Natural killer cell treated with Interleukin-12 subunit alpha and Interleukin-12 subunit beta and Interleukin-15 and Interleukin-18, amount 100 ng/mL, for 72 hours (primary cell): ENCODE results near the gene SRCIN1. TPM values are rescaled to one million over a fixed set of nuclear protein-coding genes. Genes with fewer than 3 reads are reported as not detected.

Source experiments
- ATAC-seq, 2 donors: fragments of 150-1000 bp; cut with Tn5 transposase in 1 of 2; sonication (Bioruptor Pico), chemical (Tn5 transposase) in 1 of 2; 2 replicates each; pipeline ENCODE4 v1.10.0; 2021
- DNase-seq: peaks from one replicate; pipeline ENCODE4 v3.0.0; 2022; ENCODE audit warnings: low spot score
- H3K27ac Mint-ChIP-seq, 2 donors: 1 replicate in 1 of 2; 2 replicates in 1 of 2; pipeline ENCODE4 v1.8.0; 2022; ENCODE audit warnings: mixed read lengths in 2 of 2, mild to moderate bottlenecking in 1 of 2, moderate library complexity in 1 of 2
- H3K27me3 Mint-ChIP-seq, 2 donors: 1 replicate in 1 of 2; 2 replicates in 1 of 2; pipeline ENCODE4 v1.8.0; 2022; ENCODE audit warnings: mixed read lengths in 2 of 2
- H3K36me3 Mint-ChIP-seq: one replicate; pipeline ENCODE4 v1.8.0; 2022; ENCODE audit warnings: mixed read lengths
- H3K4me1 Mint-ChIP-seq, 2 donors: 1 replicate in 1 of 2; 2 replicates in 1 of 2; pipeline ENCODE4 v1.8.0; 2022; ENCODE audit warnings: low read depth in 2 of 2, mixed read lengths in 2 of 2, mild to moderate bottlenecking in 1 of 2
- H3K4me3 Mint-ChIP-seq: one replicate; pipeline ENCODE4 v1.8.0; 2022; ENCODE audit warnings: mixed read lengths
- H3K9me3 Mint-ChIP-seq: 2 replicates; pipeline ENCODE4 v1.8.0; 2022; ENCODE audit warnings: mixed read lengths
- total RNA-seq, 2 donors: library from RNA; stranded (reverse); gene quantifications; one replicate each; pipeline ENCODE4 v1.2.3, GENCODE V29; 2022

Gene SRCIN1
- total RNA-seq, 2 donors from 2014 or later = 0.05 to 0.28 TPM

DNA sequence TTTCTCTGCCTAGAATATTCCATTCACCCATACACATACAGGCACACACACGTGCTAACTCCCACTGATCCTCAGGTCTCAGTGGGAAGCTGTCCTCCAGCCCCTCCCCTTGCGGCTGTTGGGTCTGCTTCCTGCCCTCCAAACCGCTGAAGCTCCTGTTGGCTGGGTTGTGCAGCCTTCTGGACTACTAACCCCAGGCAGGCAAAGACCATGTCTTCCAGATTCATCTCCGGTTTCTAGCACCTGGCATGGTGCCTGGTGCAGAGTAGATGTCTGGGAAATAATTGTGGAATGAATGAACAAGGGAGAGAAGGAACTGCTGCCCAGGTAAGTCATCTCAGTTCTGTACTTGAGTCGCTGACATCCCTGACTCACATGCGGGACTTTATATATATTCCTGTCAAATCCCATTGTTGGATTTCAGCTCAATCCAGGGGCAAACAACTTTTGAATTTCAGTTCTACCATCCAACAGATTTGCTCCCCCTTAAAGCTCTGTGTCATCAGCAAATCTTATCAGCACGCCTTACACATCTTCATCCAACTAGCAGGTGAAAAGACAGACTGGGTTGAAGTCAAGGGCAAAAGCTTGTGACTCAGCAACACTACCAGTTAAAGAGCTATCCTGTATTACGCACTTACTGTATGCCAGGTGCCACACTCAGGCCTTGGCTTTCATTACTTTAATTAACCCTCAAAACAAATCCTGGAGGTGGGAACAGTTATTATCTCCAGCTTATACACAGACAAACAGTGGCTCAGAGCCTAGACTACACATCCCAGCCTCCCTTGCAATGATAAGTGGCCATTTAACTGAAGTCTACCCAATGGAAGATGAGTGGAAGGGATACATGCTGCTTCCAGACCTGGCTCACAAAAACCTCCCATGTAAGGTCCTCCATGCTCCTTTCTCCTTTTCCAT is 51.1 kb downstream of the SRCIN1 start:
- DNase-seq = no peak
- peaks cover 13 to 16% of the 10 kb centered on the region in 2 donors for H3K4me1 Mint-ChIP-seq
- no peak overlapping the region for H3K27ac Mint-ChIP-seq
- no peaks in the 10 kb centered on the region for H3K36me3 Mint-ChIP-seq
- peaks cover 19 to 25% of the 10 kb centered on the region in 2 donors for H3K27me3 Mint-ChIP-seq
- H3K4me3 Mint-ChIP-seq = no peak overlapping the region
- no peak for ATAC-seq
- no peaks in the 10 kb centered on the region for H3K9me3 Mint-ChIP-seq

DNA sequence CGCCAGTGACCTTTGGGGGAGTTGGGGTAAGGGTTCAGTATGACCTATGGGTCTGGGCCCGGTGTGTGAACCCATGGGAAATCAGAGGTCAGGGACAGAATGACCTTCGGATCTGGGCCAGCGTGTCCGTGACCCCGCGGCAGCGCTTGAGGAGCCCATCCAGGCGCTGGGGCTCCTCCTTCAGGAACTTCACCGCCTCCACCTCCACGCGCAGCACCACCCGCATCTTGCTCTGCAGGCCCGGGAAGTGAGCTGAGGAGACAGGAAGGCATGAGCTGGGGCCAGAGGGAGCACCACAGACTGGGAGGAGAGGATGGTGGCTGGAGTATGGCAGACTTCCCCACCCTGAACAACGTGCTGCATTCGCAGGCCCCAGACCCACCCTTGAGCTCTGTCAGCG is 53.4 kb downstream of the SRCIN1 start:
- ATAC-seq (no peak), DNase-seq (no peak)
- Mint-ChIP-seq H3K9me3 (no peaks in the 10 kb centered on the region), H3K36me3 (no peaks in the 10 kb centered on the region), H3K4me1 (no peaks in the 10 kb centered on the region), H3K27me3 (peaks cover 15 to 17% of the 10 kb centered on the region in 2 donors), H3K4me3 (no peak overlapping the region), H3K27ac (no peak overlapping the region)

DNA sequence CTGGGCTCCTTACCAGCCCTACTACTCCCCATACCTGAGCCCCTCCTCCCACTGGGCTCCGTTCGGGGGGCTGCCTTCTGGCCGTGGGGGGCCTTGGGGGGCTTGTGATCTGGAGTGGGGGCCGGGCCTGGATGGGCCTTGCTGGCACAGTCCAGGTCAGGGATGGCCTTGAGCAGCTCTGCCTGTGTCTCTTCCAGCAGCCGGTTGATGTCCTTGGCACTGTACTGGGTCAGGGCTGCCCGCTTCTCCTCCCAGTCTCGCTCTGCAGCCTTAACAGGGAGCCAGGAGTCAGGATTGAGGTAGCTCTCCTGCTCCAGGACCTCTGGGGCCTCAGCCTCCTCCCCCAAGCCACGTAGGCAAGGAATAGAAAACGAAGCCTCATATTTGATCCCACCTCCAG is 54.6 kb downstream of the SRCIN1 start:
- Mint-ChIP-seq H3K4me3 (no peak overlapping the region), H3K36me3 (no peaks in the 10 kb centered on the region), H3K27ac (no peak overlapping the region), H3K9me3 (no peaks in the 10 kb centered on the region), H3K4me1 (peaks cover 0 to 4% of the 10 kb centered on the region in 2 donors), H3K27me3 (peaks cover 18 to 23% of the 10 kb centered on the region in 2 donors)
- ATAC-seq = no peak
- no peak for DNase-seq

DNA sequence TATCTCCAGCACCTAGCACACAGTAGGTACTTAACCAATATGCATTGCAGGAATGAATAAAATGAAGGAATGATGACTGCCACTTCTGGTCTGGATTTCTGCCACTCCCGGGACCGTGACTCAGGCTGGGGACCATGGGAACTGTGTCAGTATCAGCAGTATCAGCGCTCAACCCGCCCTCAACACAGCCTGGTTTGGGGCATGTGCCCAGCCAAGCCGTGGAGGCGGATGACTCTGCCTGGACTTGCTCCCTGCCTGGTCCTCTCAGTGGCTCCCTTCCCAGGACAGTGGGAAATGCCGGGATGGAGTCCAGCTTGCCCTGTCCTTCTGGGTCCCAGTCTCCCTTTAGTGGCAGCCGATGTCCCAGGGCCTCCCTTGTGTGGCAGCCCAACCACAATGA is 55.1 kb downstream of the SRCIN1 start:
- Mint-ChIP-seq H3K27ac (no peak overlapping the region), H3K4me3 (no peak overlapping the region), H3K27me3 (peaks cover 16 to 21% of the 10 kb centered on the region in 2 donors), H3K4me1 (peaks cover 0 to 4% of the 10 kb centered on the region in 2 donors), H3K9me3 (no peaks in the 10 kb centered on the region), H3K36me3 (no peaks in the 10 kb centered on the region)
- ATAC-seq (no peak), DNase-seq (no peak)

DNA sequence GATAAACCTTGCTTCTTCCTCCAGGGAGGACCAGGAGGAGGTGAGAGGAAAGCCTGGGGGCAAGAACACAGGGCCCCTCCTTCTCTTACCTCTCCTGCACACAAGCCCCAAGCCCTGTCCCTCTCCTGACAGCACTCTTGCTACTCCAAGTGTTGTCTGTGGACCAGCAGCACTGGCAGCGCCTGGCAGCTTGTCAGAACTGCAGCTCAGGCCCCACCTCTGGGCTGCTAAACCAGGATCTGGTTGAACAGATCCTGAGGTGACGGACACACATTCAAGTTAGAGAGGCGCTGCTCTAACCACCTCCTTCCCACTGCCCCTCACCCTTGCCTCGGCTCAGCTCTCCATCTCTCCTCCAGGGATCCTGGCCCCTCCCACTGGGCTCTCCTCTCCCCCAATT is 56.5 kb downstream of the SRCIN1 start:
- Mint-ChIP-seq H3K4me3 (no peak overlapping the region), H3K36me3 (no peaks in the 10 kb centered on the region), H3K27ac (no peak overlapping the region), H3K9me3 (no peaks in the 10 kb centered on the region), H3K4me1 (peaks cover 0 to 4% of the 10 kb centered on the region in 2 donors), H3K27me3 (peaks cover 7 to 11% of the 10 kb centered on the region in 2 donors)
- ATAC-seq (no peak), DNase-seq (no peak)

DNA sequence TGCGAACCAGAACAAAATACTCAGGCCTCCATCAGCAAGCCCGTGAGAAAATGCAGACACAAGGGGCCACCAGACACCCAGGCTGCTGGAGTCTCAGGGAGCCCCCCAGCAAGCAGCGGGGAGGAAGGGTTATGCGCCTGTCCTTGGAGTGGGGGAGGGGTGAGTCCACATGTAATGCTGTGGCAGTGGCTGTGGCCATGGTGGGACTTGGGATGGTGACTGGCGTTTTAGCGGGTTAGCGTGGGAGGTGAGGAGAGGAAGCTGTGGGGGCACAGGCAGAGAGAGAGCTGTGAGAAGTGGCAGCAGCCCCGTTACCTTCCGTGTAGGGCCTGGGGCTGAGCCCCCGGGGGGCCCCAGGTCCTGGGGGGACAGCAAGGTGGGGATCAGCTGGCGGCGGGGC is 58.3 kb downstream of the SRCIN1 start:
- Mint-ChIP-seq H3K27me3 (peaks cover 6 to 9% of the 10 kb centered on the region in 2 donors), H3K36me3 (no peaks in the 10 kb centered on the region), H3K9me3 (no peaks in the 10 kb centered on the region), H3K4me1 (peaks cover 0 to 4% of the 10 kb centered on the region in 2 donors), H3K4me3 (no peak overlapping the region), H3K27ac (no peak overlapping the region)
- no peak for ATAC-seq
- no peak for DNase-seq

DNA sequence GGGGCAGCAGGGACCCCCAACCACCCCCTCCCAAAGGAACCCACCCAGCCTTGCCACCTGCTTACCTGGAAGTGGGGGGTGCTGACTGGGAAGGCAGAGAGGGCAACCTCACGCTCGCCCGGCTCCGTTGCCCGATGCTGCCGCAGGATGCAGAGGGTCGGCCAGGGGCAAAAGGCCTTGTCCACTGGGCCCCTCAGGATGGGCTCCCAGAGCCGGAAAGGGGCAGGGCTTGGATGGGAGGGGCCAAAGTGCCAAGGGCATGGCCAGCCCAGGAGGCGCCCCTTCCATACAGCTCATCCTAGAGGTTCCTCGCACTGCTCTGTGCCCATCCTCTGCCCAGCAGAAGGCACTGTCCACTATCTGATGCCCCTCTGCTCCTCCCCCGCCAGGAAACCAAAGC is 59.4 kb downstream of the SRCIN1 start:
- Mint-ChIP-seq H3K36me3 (no peaks in the 10 kb centered on the region), H3K4me3 (no peak overlapping the region), H3K27ac (no peak overlapping the region), H3K4me1 (peaks cover 0 to 4% of the 10 kb centered on the region in 2 donors), H3K9me3 (no peaks in the 10 kb centered on the region), H3K27me3 (peaks cover 6 to 11% of the 10 kb centered on the region in 2 donors)
- no peak for ATAC-seq
- DNase-seq = no peak

DNA sequence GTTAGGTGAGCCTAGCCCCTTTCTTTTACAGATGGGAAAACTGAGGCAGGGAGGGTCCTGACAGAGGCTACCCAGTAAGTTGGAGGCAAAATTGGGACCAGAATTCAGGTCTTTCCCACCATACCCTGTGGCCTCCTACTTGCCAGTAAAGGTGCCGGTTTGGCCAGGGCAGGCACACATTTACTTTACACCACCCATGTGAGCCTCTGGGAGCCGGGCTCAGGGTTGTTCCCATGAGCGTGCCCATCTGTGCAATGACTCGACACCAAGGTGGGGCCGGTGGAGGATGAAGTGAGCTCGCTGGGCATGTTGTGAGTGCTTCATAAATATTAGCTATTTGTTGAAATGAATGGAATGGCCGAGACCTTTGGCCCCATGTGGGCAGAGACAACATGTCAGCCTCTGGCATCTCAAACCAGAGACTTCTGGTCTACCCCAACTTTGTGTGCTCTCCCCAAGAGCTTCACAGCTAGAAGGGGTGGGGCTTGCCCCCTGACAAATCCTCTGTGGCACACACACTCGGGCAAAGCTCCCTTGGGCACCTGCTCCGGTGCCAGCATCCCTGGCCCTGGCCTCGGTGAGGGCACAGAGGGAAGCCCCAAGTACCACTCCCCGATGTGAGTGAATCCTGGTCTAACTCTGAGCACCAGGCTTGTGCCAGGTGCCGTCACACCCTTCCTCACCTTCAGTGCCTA is 60.1 kb downstream of the SRCIN1 start:
- H3K4me3 Mint-ChIP-seq = no peak overlapping the region
- H3K9me3 Mint-ChIP-seq = no peaks in the 10 kb centered on the region
- H3K36me3 Mint-ChIP-seq = no peaks in the 10 kb centered on the region
- H3K27me3 Mint-ChIP-seq = peaks cover 6 to 11% of the 10 kb centered on the region in 2 donors
- H3K4me1 Mint-ChIP-seq = peaks cover 0 to 4% of the 10 kb centered on the region in 2 donors
- DNase-seq = no peak
- no peak overlapping the region for H3K27ac Mint-ChIP-seq
- no peak for ATAC-seq

DNA sequence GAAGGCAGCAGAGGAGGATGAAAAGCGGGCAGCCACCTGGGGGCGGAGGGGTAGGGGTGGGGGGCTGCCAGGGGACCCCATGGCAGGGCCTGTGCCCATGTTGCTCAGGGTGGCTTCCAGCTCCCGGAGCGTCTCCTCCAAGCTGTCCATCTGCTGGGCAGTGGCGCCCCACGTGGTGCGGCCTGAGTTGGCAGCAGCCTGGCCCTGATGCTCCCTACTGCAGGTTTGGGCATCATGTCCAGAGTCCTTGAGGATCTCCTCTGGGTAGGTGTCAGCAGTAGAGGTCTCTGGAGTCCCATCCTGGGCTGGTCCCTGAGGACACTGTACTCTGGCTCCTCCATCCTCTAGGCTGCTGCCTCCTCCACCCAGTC is 60.9 kb downstream of the SRCIN1 start:
- no peak overlapping the region for H3K27ac Mint-ChIP-seq
- no peak for ATAC-seq
- H3K4me3 Mint-ChIP-seq = no peak overlapping the region
- H3K4me1 Mint-ChIP-seq = peaks cover 0 to 4% of the 10 kb centered on the region in 2 donors
- H3K27me3 Mint-ChIP-seq = peaks cover 6 to 10% of the 10 kb centered on the region in 2 donors
- H3K36me3 Mint-ChIP-seq = no peaks in the 10 kb centered on the region
- no peaks in the 10 kb centered on the region for H3K9me3 Mint-ChIP-seq
- no peak for DNase-seq

DNA sequence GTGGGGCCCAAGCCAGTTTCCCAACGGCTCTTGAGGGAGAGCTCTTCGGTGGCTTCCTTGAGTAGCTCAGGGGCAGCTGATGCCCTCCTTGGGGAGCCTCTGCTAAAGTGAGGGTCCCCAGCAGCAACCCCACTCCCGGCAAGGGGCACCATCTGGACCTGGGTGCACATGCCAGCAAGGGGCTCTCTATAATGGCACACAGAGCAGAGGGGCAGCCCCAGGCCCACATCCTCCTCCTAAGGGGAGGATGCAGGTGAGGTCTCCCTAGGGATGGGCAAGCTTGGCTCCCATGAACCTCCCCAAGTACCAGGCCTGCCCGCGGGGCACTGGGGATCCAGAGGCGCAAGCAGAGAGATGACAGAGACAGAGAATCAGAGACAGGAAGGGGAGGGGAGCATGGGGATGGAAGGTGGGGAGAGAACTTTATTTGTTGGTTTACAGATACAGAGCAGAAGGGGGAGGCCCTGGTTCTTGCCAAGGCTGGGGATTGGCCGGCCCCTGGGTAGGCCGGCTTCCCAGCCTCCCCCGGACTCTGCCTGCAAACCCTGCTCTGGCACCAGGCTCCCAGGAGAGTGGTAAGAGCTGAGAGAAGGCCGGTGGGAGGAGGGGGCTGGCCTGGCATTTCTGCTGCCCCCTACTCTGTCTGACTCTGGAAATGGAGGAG is 61.4 kb downstream of the SRCIN1 start:
- Mint-ChIP-seq H3K27me3 (peaks cover 6 to 7% of the 10 kb centered on the region in 2 donors), H3K4me1 (peaks cover 0 to 4% of the 10 kb centered on the region in 2 donors), H3K27ac (no peak overlapping the region), H3K9me3 (no peaks in the 10 kb centered on the region), H3K36me3 (no peaks in the 10 kb centered on the region), H3K4me3 (no peak overlapping the region)
- ATAC-seq = no peak
- no peak for DNase-seq

DNA sequence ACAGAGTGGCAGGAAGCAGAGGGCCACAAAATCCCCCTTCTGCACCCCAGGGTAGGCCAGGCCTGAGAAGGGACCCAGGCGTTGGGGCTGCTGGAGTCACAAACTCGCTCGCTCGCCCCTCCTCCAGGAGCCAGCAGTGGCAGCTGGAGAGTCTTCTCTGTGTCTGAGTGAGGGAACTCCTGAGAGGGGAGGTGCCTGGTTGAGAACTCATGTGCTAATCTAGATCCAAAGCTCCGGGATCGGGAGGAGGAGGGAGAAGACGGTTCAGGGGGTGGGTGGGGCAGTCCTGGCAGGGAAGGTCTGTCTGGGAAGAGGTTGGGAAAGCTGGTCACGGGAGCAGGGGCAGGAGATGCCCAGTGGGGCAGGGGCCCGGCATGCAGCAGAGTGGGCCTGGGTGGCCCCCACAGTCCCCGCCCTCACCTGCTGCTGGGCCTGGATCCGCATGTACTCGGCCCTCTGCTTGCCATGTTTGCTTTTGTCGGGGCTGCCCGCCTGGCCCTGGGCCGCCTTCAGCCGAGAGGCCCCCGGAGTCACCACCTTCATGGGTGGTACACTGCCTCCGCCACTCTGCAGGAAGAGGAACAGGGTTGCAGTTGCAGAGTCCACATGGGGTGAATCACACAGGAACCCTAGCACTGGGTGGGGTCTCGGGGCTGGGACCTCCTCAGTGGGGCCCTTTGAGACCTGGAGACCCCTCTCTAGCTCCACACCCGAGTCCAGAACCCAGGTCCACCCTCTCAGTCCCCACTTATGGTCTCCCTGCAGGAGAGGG is 62.2 kb downstream of the SRCIN1 start:
- H3K27me3 Mint-ChIP-seq = peaks cover 6 to 7% of the 10 kb centered on the region in 2 donors
- DNase-seq = no peak
- H3K27ac Mint-ChIP-seq = no peak overlapping the region
- H3K36me3 Mint-ChIP-seq = no peaks in the 10 kb centered on the region
- peaks cover 0 to 4% of the 10 kb centered on the region in 2 donors for H3K4me1 Mint-ChIP-seq
- H3K4me3 Mint-ChIP-seq = no peak overlapping the region
- ATAC-seq = no peak
- H3K9me3 Mint-ChIP-seq = no peaks in the 10 kb centered on the region

DNA sequence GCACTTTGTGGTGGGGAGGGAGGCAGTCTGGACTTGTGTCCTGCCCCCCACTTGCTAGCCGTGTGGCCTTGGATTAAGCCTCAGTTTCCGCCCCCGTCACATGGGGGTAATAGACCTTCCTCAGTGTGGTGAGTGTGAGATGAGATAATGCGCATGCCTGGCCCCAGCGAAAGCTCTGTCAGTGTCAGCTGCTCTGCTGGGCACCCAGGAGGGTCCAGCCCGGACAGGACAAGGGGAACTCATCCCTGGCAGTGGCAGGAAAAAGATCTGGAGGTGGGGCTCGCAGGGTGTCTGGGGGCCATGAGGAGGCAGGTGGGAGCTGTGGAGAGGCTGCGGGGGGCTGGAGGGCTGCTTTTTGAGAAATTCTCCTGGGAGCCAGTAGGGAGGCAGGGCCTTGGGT is 63.5 kb downstream of the SRCIN1 start:
- H3K27ac Mint-ChIP-seq = no peak overlapping the region
- ATAC-seq (no peak), DNase-seq (no peak)
- H3K4me1 Mint-ChIP-seq = peaks cover 0 to 4% of the 10 kb centered on the region in 2 donors
- no peak overlapping the region for H3K4me3 Mint-ChIP-seq
- H3K9me3 Mint-ChIP-seq = no peaks in the 10 kb centered on the region
- H3K27me3 Mint-ChIP-seq = peaks cover 6 to 7% of the 10 kb centered on the region in 2 donors
- no peaks in the 10 kb centered on the region for H3K36me3 Mint-ChIP-seq

DNA sequence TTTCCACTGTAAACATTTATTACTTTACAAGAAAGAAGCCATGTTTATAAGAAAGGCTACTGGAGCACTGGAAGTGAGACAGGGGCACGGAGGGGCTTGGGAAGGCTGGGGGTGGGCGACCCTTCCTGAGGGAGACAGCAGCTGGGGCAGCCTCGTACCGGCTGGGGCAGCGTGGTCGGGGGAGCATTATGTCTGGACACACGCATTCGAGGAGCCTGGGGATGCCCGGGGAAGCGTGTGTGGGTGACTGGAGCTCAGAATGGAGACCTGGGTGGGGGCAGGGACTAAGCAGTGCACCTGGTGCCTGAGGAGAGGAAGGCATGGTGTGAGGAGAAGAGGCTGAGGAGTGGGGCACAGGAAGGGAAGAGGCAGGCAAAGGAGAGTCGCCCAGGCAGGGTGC is 64.5 kb downstream of the SRCIN1 start:
- H3K9me3 Mint-ChIP-seq = no peaks in the 10 kb centered on the region

More for the DNA sequence above, 64.5 kb downstream of the SRCIN1 start:
- no peaks in the 10 kb centered on the region for H3K4me1 Mint-ChIP-seq
- H3K27ac Mint-ChIP-seq = no peak overlapping the region
- ATAC-seq (no peak), DNase-seq (no peak)
- H3K36me3 Mint-ChIP-seq = no peaks in the 10 kb centered on the region
- H3K4me3 Mint-ChIP-seq = no peak overlapping the region
- H3K27me3 Mint-ChIP-seq = peaks cover 3% of the 10 kb centered on the region in 2 donors
